ENCODE results near the gene MTERF1. TPM values are rescaled to one million over a fixed set of nuclear protein-coding genes. Genes with fewer than 3 reads are reported as not detected.
A peak's percentile ranks its signal among the peaks of the same experiment; 100 is the strongest.

Gene MTERF1
- total RNA-seq, 1 donor from 2014 or later: 30.3 TPM

DNA sequence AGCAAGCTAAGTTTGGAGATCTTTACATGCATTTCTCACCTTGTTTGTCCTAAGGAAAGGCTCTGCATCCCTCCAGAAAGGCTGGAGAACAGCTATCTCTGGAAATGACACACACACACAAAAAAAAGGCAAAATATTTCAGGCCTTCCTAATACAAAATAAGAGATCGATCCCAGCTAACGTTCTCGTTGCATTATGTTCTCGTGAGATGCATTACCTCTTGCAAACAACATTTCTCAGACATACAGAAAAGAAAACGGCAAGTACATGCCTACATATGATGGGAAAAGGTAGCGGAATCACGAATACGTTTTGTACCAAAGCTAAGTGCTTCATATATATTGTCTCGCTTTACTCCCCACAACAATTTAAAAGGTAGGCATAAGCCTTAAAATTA lies 488 bp downstream of the MTERF1 start:
- Mint-ChIP-seq H3K9me3 (no peaks in the 10 kb centered on the region), H3K4me3 (peak overlapping the region; percentile 100), H3K36me3 (ENCODE audit: low read depth) (peaks cover 39% of the 10 kb centered on the region), H3K4me1 (peaks cover 30% of the 10 kb centered on the region), H3K27me3 (no peaks in the 10 kb centered on the region), H3K27ac (peak overlapping the region; percentile 92)
- ATAC-seq (ENCODE audit: low read depth) (no peak), DNase-seq (no peak)
- no peak for TF ChIP-seq CTCF (IDR thresholded peaks at IDR 0.05)
- intact Hi-C loops (cut with micrococcal nuclease): loop anchor here (1.0 to 10.0 kb wide), 12 partner anchors 50 to 1533 kb away; partner anchors contain the start of genes AKAP9, CLDN12, GATAD1 and GTPBP10
- ChIA-PET POLR2A (interaction anchor here (0.6 to 2.8 kb wide), 6 partner anchors 50 to 1679 kb away, joined by 4 to 26 read pairs (median 5); partner anchors contain the start of genes AKAP9, ANKIB1, GATAD1 and KRIT1), CTCF (interaction anchor here (1.0 to 3.3 kb wide), 7 partner anchors 10 to 790 kb away, joined by 3 to 20 read pairs (median 4); partner anchors contain the start of genes AKAP9 and GATAD1)

DNA sequence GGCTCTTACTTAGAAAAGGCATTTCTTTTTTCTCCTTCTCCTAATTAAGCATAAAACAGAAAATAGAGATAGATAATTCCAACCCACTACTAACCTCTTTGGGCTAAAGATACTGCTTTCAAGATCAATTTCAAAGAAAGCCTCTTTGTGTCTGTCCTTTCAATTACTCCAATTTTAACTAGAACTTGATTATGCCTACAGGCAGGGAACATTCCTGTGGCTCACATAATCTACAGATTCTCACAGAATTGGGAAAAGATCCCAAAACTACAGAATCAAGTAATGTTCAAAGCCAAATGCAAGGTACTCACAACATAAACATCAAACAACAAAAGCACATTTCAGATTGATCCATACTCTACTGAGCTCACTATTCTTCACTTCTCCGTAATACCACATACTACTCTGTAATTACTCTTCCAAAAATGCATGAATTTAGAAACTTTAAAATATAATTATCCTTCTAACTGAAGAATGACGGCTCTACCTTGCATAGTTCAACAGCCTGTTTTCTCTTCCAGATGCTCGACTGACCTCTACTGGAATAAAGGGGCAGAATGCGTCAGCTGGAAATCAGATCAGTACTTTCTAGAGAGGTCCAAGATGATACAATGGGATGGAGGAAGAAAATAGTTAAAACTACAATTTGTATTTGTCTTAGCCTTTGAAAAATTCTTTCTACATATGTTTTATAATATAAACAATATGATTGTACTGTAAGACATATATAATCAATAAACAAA lies 3.9 kb downstream of the MTERF1 start:
- ATAC-seq (ENCODE audit: low read depth) (no peak), DNase-seq (no peak)
- H3K27ac Mint-ChIP-seq: no peak overlapping the region
- intact Hi-C loops (cut with micrococcal nuclease): no loop called here
- no peak overlapping the region for H3K4me3 Mint-ChIP-seq
- POLR2A ChIA-PET: no interaction called here
- TF ChIP-seq CTCF (IDR thresholded peaks at IDR 0.05): no peak
- H3K36me3 Mint-ChIP-seq (ENCODE audit: low read depth): peaks cover 58% of the 10 kb centered on the region
- H3K4me1 Mint-ChIP-seq: peaks cover 30% of the 10 kb centered on the region
- no peaks in the 10 kb centered on the region for H3K27me3 Mint-ChIP-seq
- CTCF ChIA-PET: interaction anchor here (1.2 kb wide), 1 partner anchor 65 kb away, joined by 3 read pairs; the partner anchor contains the start of gene AKAP9
- H3K9me3 Mint-ChIP-seq: no peaks in the 10 kb centered on the region

DNA sequence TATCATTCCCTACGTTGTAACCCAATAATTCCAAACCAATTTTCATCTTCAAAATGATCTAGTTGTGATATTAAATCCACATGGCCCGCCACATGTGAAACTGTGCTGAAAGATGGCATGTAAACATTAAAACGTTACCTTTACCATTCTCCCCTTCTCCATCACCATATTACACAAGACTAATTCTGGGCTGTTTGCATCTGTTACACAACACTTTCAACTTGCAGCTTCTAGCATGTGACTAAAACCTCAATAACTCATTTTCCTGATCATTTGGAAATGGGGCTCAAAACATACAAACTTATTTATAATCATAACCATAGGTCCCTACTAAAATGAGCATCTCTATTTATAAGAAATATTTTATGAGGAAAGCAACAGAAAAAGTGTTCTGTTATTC lies 4.7 kb downstream of the MTERF1 start:
- ChIA-PET POLR2A (no interaction called here), CTCF (interaction anchor here (1.2 kb wide), 1 partner anchor 65 kb away, joined by 3 read pairs; the partner anchor contains the start of gene AKAP9)
- DNase-seq: no peak
- Mint-ChIP-seq H3K4me3 (no peak overlapping the region), H3K9me3 (no peaks in the 10 kb centered on the region), H3K4me1 (peaks cover 28% of the 10 kb centered on the region), H3K36me3 (ENCODE audit: low read depth) (peaks cover 65% of the 10 kb centered on the region), H3K27ac (no peak overlapping the region), H3K27me3 (no peaks in the 10 kb centered on the region)
- TF ChIP-seq CTCF (IDR thresholded peaks at IDR 0.05): no peak
- intact Hi-C loops (cut with micrococcal nuclease): no loop called here
- no peak for ATAC-seq (ENCODE audit: low read depth)

- H3K27me3 Mint-ChIP-seq: no peaks in the 10 kb centered on the region
- H3K4me1 Mint-ChIP-seq: peaks cover 8% of the 10 kb centered on the region
- H3K4me3 Mint-ChIP-seq: no peak overlapping the region
- ChIA-PET POLR2A (no interaction called here), CTCF (no interaction called here)
- no peaks in the 10 kb centered on the region for H3K9me3 Mint-ChIP-seq
- no peak for DNase-seq
- TF ChIP-seq CTCF (IDR thresholded peaks at IDR 0.05): no peak
- H3K36me3 Mint-ChIP-seq (ENCODE audit: low read depth): peaks cover 61% of the 10 kb centered on the region
- intact Hi-C loops (cut with micrococcal nuclease): no loop called here
- no peak for ATAC-seq (ENCODE audit: low read depth)
- no peak overlapping the region for H3K27ac Mint-ChIP-seq
These were observed 7.6 kb downstream of the MTERF1 start for GRCh38 chr7:91872928-91873327.

- Mint-ChIP-seq H3K9me3 (no peaks in the 10 kb centered on the region), H3K4me3 (no peak overlapping the region), H3K27me3 (no peaks in the 10 kb centered on the region), H3K27ac (no peak overlapping the region), H3K4me1 (peaks cover 2% of the 10 kb centered on the region), H3K36me3 (ENCODE audit: low read depth) (peaks cover 56% of the 10 kb centered on the region)
- DNase-seq (no peak), ATAC-seq (ENCODE audit: low read depth) (no peak)
- intact Hi-C loops (cut with micrococcal nuclease): no loop called here
- ChIA-PET CTCF (no interaction called here), POLR2A (no interaction called here)
- TF ChIP-seq CTCF (IDR thresholded peaks at IDR 0.05): no peak
These were observed 8.4 kb downstream of the MTERF1 start for GRCh38 chr7:91872069-91872468.
